Common myeloid progenitor, CD34-positive (primary cell): ENCODE results near the gene ACKR2. TPM values are rescaled to one million over a fixed set of nuclear protein-coding genes. Genes with fewer than 3 reads are reported as not detected.

Experiments
- CTCF ChIA-PET: fragments of 350-600 bp; sonication (Branson Sonifier 250); formaldehyde crosslinking; loops from one replicate; lab custom pipeline; 2021; ENCODE audit warnings: antibody characterized with exemption; lab: Charles Lee
- POLR2A ChIA-PET: fragments of 350-600 bp; sonication (Branson Sonifier 250); formaldehyde crosslinking; loops from one replicate; lab custom pipeline; 2021; ENCODE audit warnings: antibody characterized with exemption; lab: Charles Lee
- DNase-seq, 3 donors: peaks; one replicate each; pipeline versions ENCODE4 v3.0.0 to v3.0.0-alpha.2; 2013
- H3K27ac ChIP-seq, 2 experiments: 1 replicate in 1 of 2; 2 replicates in 1 of 2; pipeline ENCODE4 v1.7.0; 2013; ENCODE audit warnings: inconsistent platforms in 2 of 2, low read length in 2 of 2, mild to moderate bottlenecking in 2 of 2, low read depth in 1 of 2, moderate library complexity in 1 of 2; ENCODE audit not compliant: severe bottlenecking in 2 of 2, insufficient read depth in 1 of 2, poor library complexity in 1 of 2
- H3K27me3 ChIP-seq, 5 experiments: replicated peaks in 2 of 5; 1 replicate in 3 of 5; 2 replicates in 2 of 5; pipeline versions ENCODE4 v1.6.1 to v1.7.0; 2013; ENCODE audit warnings: low read length in 4 of 5, mild to moderate bottlenecking in 2 of 5, moderate library complexity in 2 of 5, inconsistent platforms in 1 of 5; ENCODE audit not compliant: insufficient read depth in 5 of 5, control insufficient read depth in 4 of 5
- H3K36me3 ChIP-seq, 4 experiments: 1 replicate in 2 of 4; 2 replicates in 2 of 4; pipeline versions ENCODE4 v1.6.1 to v1.7.0; 2013; ENCODE audit warnings: low read length in 3 of 4, control low read depth in 1 of 4, mild to moderate bottlenecking in 1 of 4; ENCODE audit not compliant: control insufficient read depth in 4 of 4, insufficient read depth in 4 of 4
- H3K4me1 ChIP-seq, 4 experiments: 1 replicate in 3 of 4; 2 replicates in 1 of 4; pipeline versions ENCODE4 v1.6.1 to v1.7.1; 2013; ENCODE audit warnings: low read length in 3 of 4, mild to moderate bottlenecking in 3 of 4, control low read depth in 1 of 4, inconsistent platforms in 1 of 4, moderate library complexity in 1 of 4; ENCODE audit not compliant: control insufficient read depth in 4 of 4, insufficient read depth in 4 of 4; ENCODE audit errors: control extremely low read depth in 1 of 4
- H3K4me3 ChIP-seq, 7 experiments: 1 replicate in 4 of 7; 2 replicates in 3 of 7; pipeline versions ENCODE4 v1.5.1 to v1.7.0; 2013; ENCODE audit warnings: mild to moderate bottlenecking in 7 of 7, low read length in 6 of 7, moderate library complexity in 6 of 7, inconsistent platforms in 2 of 7, low read depth in 2 of 7, control low read depth in 1 of 7; ENCODE audit not compliant: insufficient read depth in 4 of 7, control insufficient read depth in 1 of 7; ENCODE audit errors: extremely low read depth in 1 of 7
- H3K9me3 ChIP-seq, 5 experiments: 1 replicate in 4 of 5; 2 replicates in 1 of 5; pipeline versions ENCODE4 v1.6.1 to v1.7.1; 2013; ENCODE audit warnings: low read length in 4 of 5, mild to moderate bottlenecking in 2 of 5, inconsistent platforms in 1 of 5, low read depth in 1 of 5, moderate library complexity in 1 of 5; ENCODE audit not compliant: control insufficient read depth in 4 of 5, insufficient read depth in 2 of 5; ENCODE audit errors: control extremely low read depth in 1 of 5
- WGBS: methylation state at CpG from one replicate; pipeline ENCODE4 v1.1.5; 2013; ENCODE audit not compliant: insufficient coverage; 5-methylcytosine and 5-hydroxymethylcytosine counted together
- polyA plus RNA-seq: library from polyadenylated mRNA; unstranded; fragments of 120-200 nt; gene quantifications from one replicate; pipeline ENCODE4 v1.2.1, GENCODE V29; 2013

The ACKR2 gene, protein sequence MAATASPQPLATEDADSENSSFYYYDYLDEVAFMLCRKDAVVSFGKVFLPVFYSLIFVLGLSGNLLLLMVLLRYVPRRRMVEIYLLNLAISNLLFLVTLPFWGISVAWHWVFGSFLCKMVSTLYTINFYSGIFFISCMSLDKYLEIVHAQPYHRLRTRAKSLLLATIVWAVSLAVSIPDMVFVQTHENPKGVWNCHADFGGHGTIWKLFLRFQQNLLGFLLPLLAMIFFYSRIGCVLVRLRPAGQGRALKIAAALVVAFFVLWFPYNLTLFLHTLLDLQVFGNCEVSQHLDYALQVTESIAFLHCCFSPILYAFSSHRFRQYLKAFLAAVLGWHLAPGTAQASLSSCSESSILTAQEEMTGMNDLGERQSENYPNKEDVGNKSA
- polyA plus RNA-seq = 0.21 TPM

DNA sequence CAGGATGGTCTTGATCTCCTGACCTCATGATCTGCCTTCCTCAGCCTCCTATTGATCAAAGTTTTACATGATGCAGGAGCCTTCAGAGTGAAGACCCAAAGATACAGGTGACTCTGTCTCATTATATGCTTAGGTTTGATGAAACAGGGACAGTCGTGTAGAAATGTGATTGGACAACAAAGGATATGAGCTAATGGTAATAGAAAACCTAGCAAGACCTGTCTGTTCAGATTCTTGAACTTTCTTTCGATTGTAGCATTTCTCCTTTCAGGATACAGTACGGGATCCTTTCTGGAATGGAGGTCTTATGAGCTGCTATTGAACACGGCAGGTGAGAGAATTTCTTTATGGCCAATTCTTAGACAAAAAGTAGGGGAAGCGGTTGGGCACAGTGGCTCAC, at the start of gene ACKR2:
ACKR2 (plus strand) TSS at position 244 of the 400 bp plus-strand sequence. CDS start 55,058 bp downstream, outside the sequence.
- no peak for DNase-seq
- 100% methylated on average over 3 of the region's 5 CpGs for WGBS
- Histone ChIP-seq H3K27me3 (peaks cover 0 to 3% (median 0%) of the 10 kb centered on the region in 5 experiments), H3K4me3 (no peak within 1 kb of the TSS), H3K4me1 (peaks cover 5 to 26% (median 18%) of the 10 kb centered on the region in 4 experiments), H3K36me3 (no peaks in the 10 kb centered on the region), H3K27ac (no peak within 1 kb of the TSS), H3K9me3 (no peaks in the 10 kb centered on the region)
- ChIA-PET POLR2A (no interaction called here), CTCF (interaction anchor here (1.2 to 1.6 kb wide), 5 partner anchors 10 to 72 kb away, joined by 3 to 4 read pairs (median 4); no protein-coding TSS in a partner anchor)

DNA sequence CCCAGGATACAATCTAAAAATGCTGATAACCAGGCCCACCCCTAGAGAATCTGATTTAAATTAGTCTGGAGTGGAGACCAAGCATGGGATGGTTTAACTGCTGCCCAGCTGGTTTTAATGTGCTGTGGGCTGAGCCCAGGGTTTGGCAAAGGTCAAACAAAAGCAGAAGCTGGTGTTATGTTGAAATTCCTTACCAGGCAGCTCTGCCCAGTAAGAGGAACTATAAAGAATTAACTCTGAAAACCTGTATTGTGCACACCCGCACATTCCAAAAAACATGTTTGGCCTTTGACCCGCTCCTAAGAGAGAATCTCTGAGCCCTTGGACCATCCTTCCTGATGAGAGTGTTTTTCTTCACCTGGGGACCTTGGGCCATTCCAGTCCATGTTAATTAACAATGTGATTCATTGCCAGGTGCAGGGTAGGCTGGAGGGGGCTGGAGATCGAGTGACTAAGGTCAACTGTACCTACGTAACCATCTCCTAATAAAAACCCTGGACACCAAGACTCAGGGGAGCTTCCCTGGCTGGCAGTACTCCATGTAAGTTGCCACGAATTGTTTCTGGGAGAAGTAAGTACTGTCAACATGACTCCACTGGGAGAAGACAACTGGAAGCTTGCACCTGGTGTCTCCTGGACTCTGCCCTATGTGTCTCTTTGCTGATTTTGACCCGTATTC, 47.1 kb upstream of the ACKR2 start:
- POLR2A ChIA-PET = no interaction called here
- CTCF ChIA-PET = interaction anchor here (0.8 to 3.1 kb wide), 6 partner anchors 10 to 68 kb away, joined by 3 to 11 read pairs (median 6); no protein-coding TSS in a partner anchor
- H3K4me3 ChIP-seq = no peak overlapping the region
- H3K36me3 ChIP-seq = no peaks in the 10 kb centered on the region
- WGBS = 93% methylated on average over 3 of the region's 6 CpGs
- peak in 2 of 3 donors; percentile 72 to 76 for DNase-seq
- H3K27ac ChIP-seq = no peak overlapping the region
- H3K9me3 ChIP-seq = no peaks in the 10 kb centered on the region
- H3K4me1 ChIP-seq = peaks cover 0 to 21% (median 7%) of the 10 kb centered on the region in 4 experiments
- no peaks in the 10 kb centered on the region for H3K27me3 ChIP-seq

DNA sequence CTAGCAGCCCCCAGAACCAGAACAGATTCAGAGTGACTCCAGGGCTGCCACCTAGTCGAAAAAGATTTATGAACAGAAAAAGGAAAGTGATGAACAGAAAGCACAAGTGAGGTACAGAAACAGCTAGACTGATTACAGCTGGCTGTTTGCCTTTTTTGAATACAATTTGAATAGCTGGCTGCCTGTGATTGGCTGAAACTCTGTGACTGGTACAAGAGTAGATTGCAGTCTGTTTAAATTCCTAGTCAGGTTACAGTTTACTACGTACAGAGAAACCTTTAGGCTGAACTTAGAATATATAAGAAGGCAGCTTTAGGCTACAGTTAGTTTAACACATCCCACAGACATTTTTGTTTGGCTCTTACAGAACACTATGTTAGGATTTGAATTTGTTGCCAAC, 46.2 kb upstream of the ACKR2 start:
- Histone ChIP-seq H3K4me3 (no peak overlapping the region), H3K27ac (no peak overlapping the region), H3K9me3 (no peaks in the 10 kb centered on the region), H3K27me3 (no peaks in the 10 kb centered on the region), H3K36me3 (no peaks in the 10 kb centered on the region), H3K4me1 (peaks cover 0 to 21% (median 7%) of the 10 kb centered on the region in 4 experiments)
- ChIA-PET POLR2A (interaction anchor here (0.6 kb wide), 1 partner anchor 12 kb away, joined by 3 read pairs; no protein-coding TSS in a partner anchor), CTCF (interaction anchor here (1.3 to 3.1 kb wide), 4 partner anchors 11 to 68 kb away, joined by 3 to 11 read pairs (median 6); no protein-coding TSS in a partner anchor)
- no peak for DNase-seq
- WGBS = 100% methylated on average over 2 of the region's 2 CpGs

DNA sequence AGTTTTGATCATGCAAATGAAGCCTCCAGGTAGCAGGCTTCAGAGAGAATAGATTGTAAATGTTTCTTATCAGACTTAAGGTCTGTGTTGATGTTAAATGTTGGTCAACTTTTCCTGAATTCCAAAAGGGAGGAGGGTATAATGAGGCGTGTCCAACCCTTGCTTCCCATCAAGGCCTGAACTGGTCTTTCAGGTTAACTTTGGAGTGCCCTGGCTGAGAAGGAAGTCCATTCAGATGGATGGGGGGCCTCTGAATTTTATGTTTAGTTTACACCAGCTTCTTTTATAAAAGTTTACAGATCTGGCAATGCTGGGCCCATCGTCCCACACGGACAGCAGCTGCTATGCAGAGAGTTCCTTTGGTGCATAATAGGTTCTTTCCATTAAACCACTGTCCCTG, 45.1 kb upstream of the ACKR2 start:
- H3K36me3 ChIP-seq = no peaks in the 10 kb centered on the region
- H3K27me3 ChIP-seq = no peaks in the 10 kb centered on the region
- ChIA-PET POLR2A (no interaction called here), CTCF (interaction anchor here (0.5 to 3.1 kb wide), 3 partner anchors 18 to 110 kb away, joined by 3 to 11 read pairs (median 3); no protein-coding TSS in a partner anchor)
- H3K9me3 ChIP-seq = no peaks in the 10 kb centered on the region
- WGBS = 93% methylated on average over 3 of the region's 3 CpGs
- no peak for DNase-seq
- no peak overlapping the region for H3K4me3 ChIP-seq
- H3K27ac ChIP-seq = no peak overlapping the region
- H3K4me1 ChIP-seq = peaks cover 0 to 21% (median 7%) of the 10 kb centered on the region in 4 experiments

DNA sequence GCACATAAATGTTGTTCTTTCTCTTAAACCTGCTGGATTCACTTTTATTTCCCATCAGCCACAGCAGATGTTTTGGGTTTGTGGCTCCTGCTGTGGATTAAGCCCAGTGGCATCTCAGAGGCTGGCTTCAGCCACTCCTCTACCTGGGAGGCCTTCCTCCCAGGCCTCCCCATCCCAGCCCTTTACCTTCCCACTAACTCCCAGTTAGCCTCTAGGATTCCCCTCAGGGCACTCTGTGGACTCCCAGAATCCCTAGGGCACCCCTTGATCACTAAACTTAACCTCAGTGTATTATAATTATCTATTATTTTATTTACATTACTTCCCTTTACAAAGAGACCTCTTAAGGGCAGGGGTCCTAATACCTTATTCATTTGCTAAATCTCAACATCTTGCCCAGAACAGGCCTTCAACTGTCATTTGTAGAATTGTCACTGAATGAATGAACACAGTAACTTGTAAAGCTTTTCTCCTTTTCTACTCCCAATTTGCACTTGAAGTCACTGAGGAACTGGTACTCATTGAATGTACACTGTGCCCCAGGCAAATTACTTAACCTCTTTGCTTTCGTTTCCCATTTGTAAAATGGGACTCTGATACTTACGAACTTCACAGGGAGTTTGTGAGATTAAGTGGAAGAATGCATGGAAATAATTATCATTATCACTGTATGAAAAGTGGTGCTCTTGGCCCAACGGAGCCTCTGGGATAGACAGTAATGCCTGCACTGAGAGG, 44.5 kb upstream of the ACKR2 start:
- ChIA-PET POLR2A (no interaction called here), CTCF (no interaction called here)
- Histone ChIP-seq H3K36me3 (no peaks in the 10 kb centered on the region), H3K27me3 (no peaks in the 10 kb centered on the region), H3K4me3 (no peak overlapping the region), H3K9me3 (no peaks in the 10 kb centered on the region), H3K4me1 (peaks cover 0 to 21% (median 7%) of the 10 kb centered on the region in 4 experiments), H3K27ac (no peak overlapping the region)
- WGBS = 100% methylated on average over 3 of the region's 3 CpGs
- DNase-seq = no peak

DNA sequence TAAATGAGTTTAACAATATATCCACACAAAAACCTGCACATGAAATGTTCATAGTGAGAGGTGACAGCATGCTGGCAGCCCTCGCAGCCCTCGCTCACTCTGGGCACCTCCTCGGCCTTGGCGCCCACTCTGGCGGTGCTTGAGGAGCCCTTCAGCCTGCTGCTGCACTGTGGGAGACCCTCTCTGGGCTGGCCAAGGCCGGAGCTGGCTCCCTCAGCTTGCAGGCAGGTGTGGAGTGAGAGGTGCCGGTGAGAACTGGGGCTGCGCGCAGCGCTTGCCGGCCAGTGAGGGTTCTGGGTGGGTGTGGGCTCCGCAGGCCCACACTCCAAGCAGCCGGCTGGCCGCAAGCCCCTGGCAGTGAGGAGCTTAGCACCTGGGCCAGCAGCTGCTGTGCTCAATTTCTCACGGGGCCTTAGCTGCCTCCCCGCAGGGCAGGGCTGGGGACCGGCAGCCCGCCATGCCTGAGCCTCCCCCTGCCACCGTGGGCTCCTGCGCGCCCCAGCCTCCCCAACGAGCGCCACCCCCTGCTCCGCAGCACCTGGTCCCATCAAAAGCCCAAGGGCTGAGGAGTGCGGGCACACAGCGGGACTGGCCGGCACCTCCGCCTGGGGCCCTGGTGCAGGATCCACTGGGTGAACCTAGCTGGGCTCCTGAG, 39.6 kb upstream of the ACKR2 start:
- Histone ChIP-seq H3K27ac (no peak overlapping the region), H3K36me3 (no peaks in the 10 kb centered on the region), H3K9me3 (no peaks in the 10 kb centered on the region), H3K4me3 (no peak overlapping the region), H3K27me3 (no peaks in the 10 kb centered on the region), H3K4me1 (peaks cover 2 to 12% (median 9%) of the 10 kb centered on the region in 4 experiments)
- ChIA-PET POLR2A (no interaction called here), CTCF (interaction anchor here (1.4 to 2.5 kb wide), 3 partner anchors 10 to 24 kb away, joined by 3 to 11 read pairs (median 5); no protein-coding TSS in a partner anchor)
- no peak for DNase-seq
- WGBS = 91% methylated on average over 17 of the region's 28 CpGs
